NCI-H226 (cell line): ENCODE measurements around the gene DIS3L2.
"Not testable (repeated sequence)": the region's sequence is repeated elsewhere in the genome, so short reads cannot be mapped to it uniquely, and the experiment has no call there.

Experiments used
- DNase-seq: peaks from one replicate; pipeline ENCODE4 v3.0.0-alpha.2; 2015

Gene DIS3L2

GRCh38 chr2:231928901-231929725 lies 32.4 kb upstream of the DIS3L2 start:
- DNase-seq = no peak

- no peak for DNase-seq
These were observed 31.4 kb upstream of the DIS3L2 start for GRCh38 chr2:231929961-231930592.

GRCh38 chr2:231930593-231931281 lies 30.8 kb upstream of the DIS3L2 start:
- DNase-seq = no peak

- DNase-seq = no peak
These were observed 30.0 kb upstream of the DIS3L2 start for GRCh38 chr2:231931481-231931915.

- peak; percentile 59 for DNase-seq
These were observed 28.9 kb upstream of the DIS3L2 start for GRCh38 chr2:231932711-231932970.

- no peak for DNase-seq
These were observed 28.3 kb upstream of the DIS3L2 start for GRCh38 chr2:231932985-231933915.

- no peak for DNase-seq
These were observed 27.6 kb upstream of the DIS3L2 start for GRCh38 chr2:231933916-231934401.

- no peak for DNase-seq
These were observed 26.9 kb upstream of the DIS3L2 start for GRCh38 chr2:231934441-231935206.

- DNase-seq = peak; percentile 84
These were observed 26.3 kb upstream of the DIS3L2 start for GRCh38 chr2:231935207-231935524.

GRCh38 chr2:231935815-231936214 lies 25.7 kb upstream of the DIS3L2 start:
- DNase-seq = no peak

GRCh38 chr2:231936491-231936890 lies 25.0 kb upstream of the DIS3L2 start:
- DNase-seq = peak; percentile 30

GRCh38 chr2:231937057-231937456 lies 24.5 kb upstream of the DIS3L2 start:
- DNase-seq = no peak

GRCh38 chr2:231939022-231939421 lies 22.5 kb upstream of the DIS3L2 start:
- DNase-seq = no peak

- no peak for DNase-seq
These were observed 20.7 kb upstream of the DIS3L2 start for GRCh38 chr2:231940795-231941194.

- DNase-seq = no peak
These were observed 19.8 kb upstream of the DIS3L2 start for GRCh38 chr2:231941673-231942072.

- no peak for DNase-seq
These were observed 19.3 kb upstream of the DIS3L2 start for GRCh38 chr2:231942180-231942579.

- DNase-seq = no peak
These were observed 15.2 kb upstream of the DIS3L2 start for GRCh38 chr2:231946241-231946814.

- not testable (repeated sequence) for DNase-seq
These were observed 14.4 kb upstream of the DIS3L2 start for GRCh38 chr2:231947112-231947511.

GRCh38 chr2:231947694-231948093 lies 13.8 kb upstream of the DIS3L2 start:
- no peak for DNase-seq

GRCh38 chr2:231951452-231952035 lies 10.0 kb upstream of the DIS3L2 start:
- no peak for DNase-seq

- DNase-seq = peak; percentile 25
These were observed 5.6 kb upstream of the DIS3L2 start for GRCh38 chr2:231955758-231956472.
